Endodermal cell (in vitro differentiated cells): ENCODE results near the gene AHSG. TPM values are rescaled to one million over a fixed set of nuclear protein-coding genes. Genes with fewer than 3 reads are reported as not detected.

Experiments
- DNase-seq: peaks from one replicate; pipeline ENCODE4 v3.0.0-alpha.2; 2017
- H3K27ac ChIP-seq: 2 replicates; pipeline ENCODE4 v1.5.1; 2013; ENCODE audit warnings: mild to moderate bottlenecking, low read depth, low read length, moderate library complexity
- H3K27me3 ChIP-seq: 2 replicates; pipeline ENCODE4 v1.6.1; 2013; ENCODE audit warnings: mild to moderate bottlenecking, low read length, moderate library complexity; ENCODE audit not compliant: insufficient read depth, control insufficient read depth, poor library complexity, severe bottlenecking
- H3K36me3 ChIP-seq: 2 replicates; pipeline ENCODE4 v1.7.0; 2013; ENCODE audit warnings: mild to moderate bottlenecking, low read length, moderate library complexity; ENCODE audit not compliant: control insufficient read depth, insufficient read depth
- H3K4me1 ChIP-seq: one replicate; pipeline ENCODE4 v1.7.0; 2013; ENCODE audit warnings: low read length; ENCODE audit not compliant: control insufficient read depth, insufficient read depth
- H3K4me3 ChIP-seq: 2 replicates; pipeline ENCODE4 v1.5.1; 2013; ENCODE audit warnings: mild to moderate bottlenecking, low read length, moderate library complexity
- H3K9ac ChIP-seq: 2 replicates; pipeline ENCODE4 v1.6.1; 2013; ENCODE audit warnings: mild to moderate bottlenecking, low read length, moderate library complexity; ENCODE audit not compliant: poor library complexity, severe bottlenecking; ENCODE audit errors: extremely low read depth
- H3K9me3 ChIP-seq: 2 replicates; pipeline ENCODE4 v1.6.1; 2013; ENCODE audit warnings: mild to moderate bottlenecking, low read length, moderate library complexity; ENCODE audit not compliant: control insufficient read depth
- H3K27ac Mint-ChIP-seq: 2 replicates; pipeline ENCODE4 v1.8.0; 2020; ENCODE audit warnings: mixed read lengths
- H3K27me3 Mint-ChIP-seq: 2 replicates; pipeline ENCODE4 v1.8.0; 2021; ENCODE audit warnings: mild to moderate bottlenecking, mixed read lengths; ENCODE audit not compliant: insufficient read depth
- H3K36me3 Mint-ChIP-seq: 2 replicates; pipeline ENCODE4 v1.8.0; 2020; ENCODE audit warnings: low read depth, mixed read lengths
- H3K4me1 Mint-ChIP-seq: 2 replicates; pipeline ENCODE4 v1.8.0; 2020; ENCODE audit warnings: mixed read lengths
- H3K4me3 Mint-ChIP-seq: 2 replicates; pipeline ENCODE4 v1.8.0; 2020; ENCODE audit warnings: mild to moderate bottlenecking, moderate library complexity, mixed read lengths
- H3K9me3 Mint-ChIP-seq: 2 replicates; pipeline ENCODE4 v1.8.0; 2020; ENCODE audit warnings: mild to moderate bottlenecking, mixed read lengths
- WGBS, 2 experiments: methylation state at CpG; one replicate each; pipeline versions ENCODE4 v1.1.5 to v1.1.7; 2013; ENCODE audit warnings: missing lambda C conversion rate in 2 of 2, mixed read lengths in 1 of 2; ENCODE audit not compliant: insufficient coverage in 1 of 2, insufficient read length in 1 of 2; 5-methylcytosine and 5-hydroxymethylcytosine counted together
- total RNA-seq, 2 donors: library from RNA; stranded (reverse); fragmentation: NEBNext Ultra II Directional in 1 of 2; extraction: Animal tissue kit (Norgen Biotek cat#: 25700) in 1 of 2; gene quantifications; 2 replicates in 1 of 2; 3 replicates in 1 of 2; pipeline ENCODE4 v1.2.1, GENCODE V29; 2021
- TF ChIP-seq, protein P1 (sequence below): fragments of 200-600 bp; sonication (generic); conservative IDR thresholded peaks from 2 replicates; pipeline ENCODE4 v1.5.0; 2021; ENCODE audit warnings: antibody characterized with exemption, mild to moderate bottlenecking

AHSG gene
- total RNA-seq, 2 donors from 2014 or later = not detected

DNA sequence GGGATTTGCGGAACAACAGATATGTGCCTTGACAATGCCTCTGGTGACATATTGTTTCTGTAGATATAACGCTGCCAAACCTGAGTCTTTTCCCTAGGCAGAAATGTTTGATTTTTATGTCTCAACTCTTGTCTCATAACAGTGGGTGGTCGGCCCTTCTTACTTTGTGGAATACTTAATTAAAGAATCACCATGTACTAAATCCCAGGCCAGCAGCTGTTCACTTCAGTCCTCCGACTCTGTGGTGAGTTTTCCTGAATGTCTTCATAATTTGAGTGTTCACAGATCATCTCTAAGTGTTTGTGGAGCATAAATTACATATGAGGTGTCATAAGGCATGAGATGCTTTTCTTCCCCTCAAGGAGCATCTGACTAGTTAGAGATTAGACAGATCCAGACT, 33.2 kb downstream of the AHSG start:
- H3K4me3 Mint-ChIP-seq = no peak overlapping the region

DNA sequence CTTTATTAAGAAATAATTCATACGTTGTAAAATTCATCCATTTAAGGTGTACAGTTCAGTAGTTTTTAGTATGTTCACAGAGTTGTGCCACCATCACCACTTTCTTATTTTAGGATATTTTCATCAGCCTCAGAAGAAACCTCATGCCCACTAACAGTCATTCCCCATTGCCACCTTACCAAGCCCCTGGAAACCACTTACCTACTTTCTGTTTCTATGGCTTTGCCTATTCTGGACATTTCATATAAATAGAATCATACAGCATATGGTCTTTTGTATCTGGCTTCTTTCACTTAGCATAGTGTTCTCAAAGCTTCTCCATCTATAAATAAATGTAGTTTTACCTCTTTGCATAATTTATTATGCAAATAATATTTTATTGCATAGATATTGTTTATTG, 34.0 kb downstream of the AHSG start:
- H3K27me3 ChIP-seq = no peaks in the 10 kb centered on the region
- TF ChIP-seq, protein P1, sequence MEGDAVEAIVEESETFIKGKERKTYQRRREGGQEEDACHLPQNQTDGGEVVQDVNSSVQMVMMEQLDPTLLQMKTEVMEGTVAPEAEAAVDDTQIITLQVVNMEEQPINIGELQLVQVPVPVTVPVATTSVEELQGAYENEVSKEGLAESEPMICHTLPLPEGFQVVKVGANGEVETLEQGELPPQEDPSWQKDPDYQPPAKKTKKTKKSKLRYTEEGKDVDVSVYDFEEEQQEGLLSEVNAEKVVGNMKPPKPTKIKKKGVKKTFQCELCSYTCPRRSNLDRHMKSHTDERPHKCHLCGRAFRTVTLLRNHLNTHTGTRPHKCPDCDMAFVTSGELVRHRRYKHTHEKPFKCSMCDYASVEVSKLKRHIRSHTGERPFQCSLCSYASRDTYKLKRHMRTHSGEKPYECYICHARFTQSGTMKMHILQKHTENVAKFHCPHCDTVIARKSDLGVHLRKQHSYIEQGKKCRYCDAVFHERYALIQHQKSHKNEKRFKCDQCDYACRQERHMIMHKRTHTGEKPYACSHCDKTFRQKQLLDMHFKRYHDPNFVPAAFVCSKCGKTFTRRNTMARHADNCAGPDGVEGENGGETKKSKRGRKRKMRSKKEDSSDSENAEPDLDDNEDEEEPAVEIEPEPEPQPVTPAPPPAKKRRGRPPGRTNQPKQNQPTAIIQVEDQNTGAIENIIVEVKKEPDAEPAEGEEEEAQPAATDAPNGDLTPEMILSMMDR = no peak
- no peaks in the 10 kb centered on the region for H3K36me3 ChIP-seq
- Mint-ChIP-seq H3K27ac (no peak overlapping the region), H3K27me3 (peaks cover 13% of the 10 kb centered on the region), H3K9me3 (no peaks in the 10 kb centered on the region), H3K36me3 (no peaks in the 10 kb centered on the region), H3K4me1 (peaks cover 12% of the 10 kb centered on the region), H3K4me3 (no peak overlapping the region)
- no peaks in the 10 kb centered on the region for H3K9me3 ChIP-seq
- H3K9ac ChIP-seq = no peak overlapping the region
- 88 to 100% methylated on average over 1 of the region's 1 CpG for WGBS, 2 experiments
- H3K4me3 ChIP-seq = no peak overlapping the region
- no peak overlapping the region for H3K27ac ChIP-seq
- DNase-seq = no peak
- H3K4me1 ChIP-seq = no peaks in the 10 kb centered on the region

More for the DNA sequence above, 33.2 kb downstream of the AHSG start:
- H3K27me3 Mint-ChIP-seq = peaks cover 16% of the 10 kb centered on the region
- no peaks in the 10 kb centered on the region for H3K9me3 Mint-ChIP-seq
- no peaks in the 10 kb centered on the region for H3K27me3 ChIP-seq
- TF ChIP-seq, protein P1 = no peak
- no peak overlapping the region for H3K27ac ChIP-seq
- no peak overlapping the region for H3K27ac Mint-ChIP-seq
- H3K36me3 Mint-ChIP-seq = no peaks in the 10 kb centered on the region
- no peak for DNase-seq
- no peak overlapping the region for H3K4me3 ChIP-seq
- no peaks in the 10 kb centered on the region for H3K9me3 ChIP-seq
- WGBS, 2 experiments = 88 to 93% methylated on average over 3 to 4 of the region's 4 CpGs
- H3K9ac ChIP-seq = no peak overlapping the region
- no peaks in the 10 kb centered on the region for H3K4me1 ChIP-seq
- H3K36me3 ChIP-seq = no peaks in the 10 kb centered on the region
- H3K4me1 Mint-ChIP-seq = peaks cover 12% of the 10 kb centered on the region

DNA sequence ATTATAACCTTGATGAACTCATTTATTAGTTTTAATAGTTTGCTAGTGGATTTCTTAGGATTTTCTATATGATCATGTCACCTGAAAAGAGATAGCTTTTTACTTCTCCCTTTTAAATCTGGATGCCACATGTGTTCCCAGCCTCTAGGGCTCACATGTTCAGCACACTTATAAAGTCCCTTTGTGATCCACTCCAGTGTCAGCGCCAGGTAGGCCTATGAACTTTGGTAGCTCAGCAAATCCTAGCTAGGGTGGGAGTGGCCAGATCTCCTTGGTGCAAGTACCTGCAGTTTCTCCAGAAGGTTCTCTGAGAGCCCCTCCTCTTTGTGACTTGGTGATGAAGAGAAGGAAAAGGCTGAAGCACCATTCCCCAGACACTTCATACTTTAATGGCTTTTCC, 36.0 kb downstream of the AHSG start:
- no peak overlapping the region for H3K27ac ChIP-seq
- H3K9me3 Mint-ChIP-seq = no peaks in the 10 kb centered on the region
- H3K27me3 ChIP-seq = no peaks in the 10 kb centered on the region
- no peak overlapping the region for H3K27ac Mint-ChIP-seq
- 89 to 91% methylated on average over 1 of the region's 1 CpG for WGBS, 2 experiments
- TF ChIP-seq, protein P1 = no peak
- no peaks in the 10 kb centered on the region for H3K9me3 ChIP-seq
- H3K4me1 Mint-ChIP-seq = peaks cover 7% of the 10 kb centered on the region
- H3K4me3 ChIP-seq = no peak overlapping the region
- peaks cover 6% of the 10 kb centered on the region for H3K27me3 Mint-ChIP-seq
- DNase-seq = no peak
- H3K4me3 Mint-ChIP-seq = no peak overlapping the region
- no peaks in the 10 kb centered on the region for H3K36me3 Mint-ChIP-seq
- no peak overlapping the region for H3K9ac ChIP-seq
- no peaks in the 10 kb centered on the region for H3K36me3 ChIP-seq
- H3K4me1 ChIP-seq = no peaks in the 10 kb centered on the region
